HG03095 (cell line): Measurements from ENCODE around the gene TRAPPC8.
"Not testable (repeated sequence)": the region's sequence is repeated elsewhere in the genome, so short reads cannot be mapped to it uniquely, and the experiment has no call there.

Source experiments
- ATAC-seq: cut with Tn5 transposase; IDR thresholded peaks from one replicate; pipeline ENCODE4 v1.9.1; 2021; ENCODE audit warnings: moderate library complexity; ENCODE audit not compliant: unreplicated experiment

TRAPPC8 gene

GRCh38 chr18:31876707-31877106, 66.2 kb downstream of the TRAPPC8 start:
- ATAC-seq = no peak

GRCh38 chr18:31875301-31875700, 67.6 kb downstream of the TRAPPC8 start:
- ATAC-seq = no peak

- ATAC-seq = no peak
Observed at GRCh38 chr18:31863103-31863502, 79.8 kb downstream of the TRAPPC8 start.

GRCh38 chr18:31860488-31860887, 82.4 kb downstream of the TRAPPC8 start:
- ATAC-seq = no peak

GRCh38 chr18:31857526-31858106, 85.3 kb downstream of the TRAPPC8 start:
- no peak for ATAC-seq

- no peak for ATAC-seq
Observed at GRCh38 chr18:31850844-31851243, 92.1 kb downstream of the TRAPPC8 start.

- ATAC-seq = no peak
Observed at GRCh38 chr18:31840499-31840898, 102.4 kb downstream of the TRAPPC8 start.

GRCh38 chr18:31837879-31838278, 105.0 kb downstream of the TRAPPC8 start:
- no peak for ATAC-seq

GRCh38 chr18:31835528-31836133, 107.3 kb downstream of the TRAPPC8 start:
- ATAC-seq = no peak

GRCh38 chr18:31831903-31832302, 111.0 kb downstream of the TRAPPC8 start:
- no peak for ATAC-seq

- ATAC-seq = no peak
Observed at GRCh38 chr18:31830686-31831085, 112.2 kb downstream of the TRAPPC8 start.

GRCh38 chr18:31828613-31829012, 114.3 kb downstream of the TRAPPC8 start:
- no peak for ATAC-seq

- not testable (repeated sequence) for ATAC-seq
Observed at GRCh38 chr18:31826673-31827325, 116.1 kb downstream of the TRAPPC8 start.

GRCh38 chr18:31825772-31826171, 117.2 kb downstream of the TRAPPC8 start:
- no peak for ATAC-seq

GRCh38 chr18:31821545-31822171, 121.3 kb downstream of the TRAPPC8 start:
- ATAC-seq = no peak

- no peak for ATAC-seq
Observed at GRCh38 chr18:31819925-31820229, 123.1 kb downstream of the TRAPPC8 start.

- no peak for ATAC-seq
Observed at GRCh38 chr18:31819106-31819924, 123.6 kb downstream of the TRAPPC8 start.

GRCh38 chr18:31814132-31814531, 128.8 kb downstream of the TRAPPC8 start:
- ATAC-seq = no peak

- not testable (repeated sequence) for ATAC-seq
Observed at GRCh38 chr18:31810336-31811130, 132.4 kb downstream of the TRAPPC8 start.

GRCh38 chr18:31809049-31809448, 133.9 kb downstream of the TRAPPC8 start:
- not testable (repeated sequence) for ATAC-seq
